Forelimb muscle (tissue), 1 donor: ENCODE data around the gene RBMXL2. TPM values are rescaled to one million over a fixed set of nuclear protein-coding genes. Genes with fewer than 3 reads are reported as not detected.

Experiments used
- DNase-seq: peaks from one replicate; pipeline ENCODE4 v3.0.0-alpha.2; 2013; ENCODE audit warnings: low read depth
- polyA plus RNA-seq: library from polyadenylated mRNA; unstranded; fragments of 120-200 nt; gene quantifications from one replicate; pipeline ENCODE4 v1.2.1, GENCODE V29; 2013; ENCODE audit not compliant: insufficient read length

Gene RBMXL2
- not detected for polyA plus RNA-seq

GRCh38 chr11:7088921-7089320 lies at the start of gene RBMXL2:
TSS of gene RBMXL2 (plus strand) at chr11:7088998. CDS start at chr11:7089121, 123 bp downstream.
- no peak for DNase-seq

- no peak for DNase-seq
Observed at GRCh38 chr11:7046474-7047175, 42.2 kb upstream of the RBMXL2 start.

- no peak for DNase-seq
Observed at GRCh38 chr11:7050191-7050590, 38.6 kb upstream of the RBMXL2 start.

GRCh38 chr11:7056828-7057513 lies 31.8 kb upstream of the RBMXL2 start:
- DNase-seq, result no peak

GRCh38 chr11:7057641-7058040 lies 31.2 kb upstream of the RBMXL2 start:
- DNase-seq, result no peak

GRCh38 chr11:7060868-7061267 lies 27.9 kb upstream of the RBMXL2 start:
- DNase-seq, result no peak

GRCh38 chr11:7062534-7062933 lies 26.3 kb upstream of the RBMXL2 start:
- DNase-seq, result no peak

GRCh38 chr11:7072401-7073028 lies 16.3 kb upstream of the RBMXL2 start:
- no peak for DNase-seq

GRCh38 chr11:7077101-7077500 lies 11.7 kb upstream of the RBMXL2 start:
- DNase-seq, result no peak

GRCh38 chr11:7079545-7080135 lies 9.2 kb upstream of the RBMXL2 start:
- no peak for DNase-seq

- no peak for DNase-seq
Observed at GRCh38 chr11:7080900-7081299, 7.9 kb upstream of the RBMXL2 start.

- no peak for DNase-seq
Observed at GRCh38 chr11:7081441-7081840, 7.4 kb upstream of the RBMXL2 start.

GRCh38 chr11:7089328-7090251 lies 792 bp downstream of the RBMXL2 start:
- no peak for DNase-seq

- DNase-seq, result peak; percentile 29
Observed at GRCh38 chr11:7098235-7098832, 9.5 kb downstream of the RBMXL2 start.

GRCh38 chr11:7115780-7116179 lies 27.0 kb downstream of the RBMXL2 start:
- DNase-seq, result no peak

GRCh38 chr11:7116370-7116769 lies 27.6 kb downstream of the RBMXL2 start:
- DNase-seq, result no peak

GRCh38 chr11:7138051-7138450 lies 49.3 kb downstream of the RBMXL2 start:
- no peak for DNase-seq
